Measurements from ENCODE around the gene ZNF407.
"Not testable (repeated sequence)": the region's sequence is repeated elsewhere in the genome, so short reads cannot be mapped to it uniquely, and the experiment has no call there.

The ZNF407 gene

DNA sequence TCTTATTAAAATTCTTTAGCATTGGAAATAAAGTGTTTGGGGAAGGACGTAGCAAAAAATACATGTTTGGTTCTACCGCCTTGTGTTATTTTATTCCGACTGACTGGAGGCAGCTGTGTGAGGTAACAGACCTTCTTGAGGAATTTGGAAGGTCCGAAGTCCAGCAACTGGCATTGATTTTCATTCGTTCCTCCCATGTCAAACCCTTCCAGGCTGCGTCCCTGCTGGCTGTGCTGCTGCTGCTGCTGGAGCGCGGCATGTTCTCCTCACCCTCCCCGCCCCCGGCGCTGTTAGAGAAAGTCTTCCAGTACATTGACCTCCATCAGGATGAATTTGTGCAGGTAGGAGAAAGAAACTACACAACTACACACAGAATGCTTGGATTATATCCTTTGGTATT is 41.5 kb upstream of the ZNF407 start:
- Histone ChIP-seq H3K36me3 (no peaks in the 10 kb centered on the region), H3K4me1 (no peaks in the 10 kb centered on the region), H3K9me3 (no peaks in the 10 kb centered on the region), H3K4me3 (ENCODE audit: low read depth, low read length) (no peak overlapping the region), H3K27me3 (no peaks in the 10 kb centered on the region)
- TF ChIP-seq, protein P1, sequence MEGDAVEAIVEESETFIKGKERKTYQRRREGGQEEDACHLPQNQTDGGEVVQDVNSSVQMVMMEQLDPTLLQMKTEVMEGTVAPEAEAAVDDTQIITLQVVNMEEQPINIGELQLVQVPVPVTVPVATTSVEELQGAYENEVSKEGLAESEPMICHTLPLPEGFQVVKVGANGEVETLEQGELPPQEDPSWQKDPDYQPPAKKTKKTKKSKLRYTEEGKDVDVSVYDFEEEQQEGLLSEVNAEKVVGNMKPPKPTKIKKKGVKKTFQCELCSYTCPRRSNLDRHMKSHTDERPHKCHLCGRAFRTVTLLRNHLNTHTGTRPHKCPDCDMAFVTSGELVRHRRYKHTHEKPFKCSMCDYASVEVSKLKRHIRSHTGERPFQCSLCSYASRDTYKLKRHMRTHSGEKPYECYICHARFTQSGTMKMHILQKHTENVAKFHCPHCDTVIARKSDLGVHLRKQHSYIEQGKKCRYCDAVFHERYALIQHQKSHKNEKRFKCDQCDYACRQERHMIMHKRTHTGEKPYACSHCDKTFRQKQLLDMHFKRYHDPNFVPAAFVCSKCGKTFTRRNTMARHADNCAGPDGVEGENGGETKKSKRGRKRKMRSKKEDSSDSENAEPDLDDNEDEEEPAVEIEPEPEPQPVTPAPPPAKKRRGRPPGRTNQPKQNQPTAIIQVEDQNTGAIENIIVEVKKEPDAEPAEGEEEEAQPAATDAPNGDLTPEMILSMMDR (IDR thresholded peaks at IDR 0.05; ENCODE audit: low read depth, low read length): no peak
- no peak for DNase-seq

DNA sequence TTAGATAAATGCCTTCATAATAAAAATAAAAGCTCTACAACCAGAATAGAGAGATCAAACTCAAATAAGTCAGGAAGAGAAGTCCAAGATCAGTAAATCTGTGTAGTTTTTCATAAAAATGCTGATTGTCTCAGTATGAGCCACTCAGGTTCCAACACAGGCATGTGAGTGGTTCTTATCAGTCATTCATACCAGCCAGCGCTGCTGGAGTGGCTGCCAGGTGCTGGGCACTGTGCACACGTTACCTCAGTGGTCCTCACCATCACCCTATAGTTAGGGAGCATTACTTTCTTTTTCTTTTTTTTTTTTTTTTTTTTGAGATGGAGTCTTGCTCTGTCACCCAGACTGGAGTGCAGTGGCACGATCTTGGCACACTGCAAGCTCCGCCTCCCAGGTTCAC is 39.6 kb upstream of the ZNF407 start:
- H3K36me3 ChIP-seq: no peaks in the 10 kb centered on the region
- no peak for DNase-seq
- TF ChIP-seq, protein P1 (IDR thresholded peaks at IDR 0.05; ENCODE audit: low read depth, low read length): no peak
- no peaks in the 10 kb centered on the region for H3K27me3 ChIP-seq
- no peaks in the 10 kb centered on the region for H3K4me1 ChIP-seq
- H3K4me3 ChIP-seq (ENCODE audit: low read depth, low read length): no peak overlapping the region
- no peaks in the 10 kb centered on the region for H3K9me3 ChIP-seq

DNA sequence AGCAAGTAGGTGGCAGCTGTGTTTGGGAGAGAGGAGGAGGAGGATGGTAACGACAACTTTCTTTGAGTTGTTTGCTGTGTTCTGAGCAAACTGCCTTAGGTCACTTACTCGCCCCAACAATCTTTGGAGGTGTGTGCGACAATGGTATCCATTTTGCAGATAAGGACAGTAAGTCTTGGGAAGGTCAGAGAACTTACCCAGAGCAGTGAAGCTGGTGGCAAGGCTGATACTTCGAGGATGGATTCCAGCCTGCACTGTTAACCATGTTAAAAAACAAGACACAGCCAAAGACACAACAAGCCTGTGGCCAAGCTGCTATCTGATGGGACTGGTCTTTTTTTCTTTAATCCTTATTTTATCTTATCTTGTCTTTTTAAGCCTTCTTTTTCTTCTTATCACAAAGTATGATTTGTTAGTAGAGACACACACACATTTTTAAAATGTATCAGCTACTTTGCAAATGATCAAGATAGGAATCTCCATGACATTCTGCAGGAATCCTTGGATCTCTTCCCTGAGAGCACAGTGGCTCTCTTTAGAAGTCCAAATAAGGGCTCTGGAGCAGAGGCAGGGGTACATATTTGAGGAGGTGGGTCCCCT is 35.4 kb upstream of the ZNF407 start:
- TF ChIP-seq, protein P1 (IDR thresholded peaks at IDR 0.05; ENCODE audit: low read depth, low read length): no peak
- DNase-seq: no peak

DNA sequence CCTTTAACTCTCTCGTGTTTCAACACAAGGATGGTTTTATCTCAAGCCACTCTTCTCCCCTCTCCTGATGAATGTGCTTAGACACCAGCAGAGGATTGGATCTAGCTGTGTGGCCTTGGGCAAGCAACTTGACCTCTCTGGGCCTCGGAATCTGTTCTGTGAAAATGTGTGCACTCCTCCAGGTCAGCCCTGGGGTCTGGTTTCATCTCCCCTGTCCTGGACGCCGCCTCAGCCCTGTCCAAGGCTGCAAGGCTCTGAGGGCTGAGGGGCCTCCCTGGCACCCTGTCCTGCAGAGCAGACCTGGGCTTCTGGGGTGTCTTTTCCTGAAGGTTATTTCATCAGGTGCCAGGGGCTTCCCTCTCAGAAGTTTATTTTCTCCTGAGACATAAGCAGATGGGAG is 34.9 kb upstream of the ZNF407 start:
- DNase-seq: no peak
- TF ChIP-seq, protein P1 (IDR thresholded peaks at IDR 0.05; ENCODE audit: low read depth, low read length): no peak
- H3K36me3 ChIP-seq: no peaks in the 10 kb centered on the region
- H3K27me3 ChIP-seq: no peaks in the 10 kb centered on the region
- no peaks in the 10 kb centered on the region for H3K4me1 ChIP-seq
- no peaks in the 10 kb centered on the region for H3K9me3 ChIP-seq
- H3K4me3 ChIP-seq (ENCODE audit: low read depth, low read length): no peak overlapping the region

More for the DNA sequence above, 35.4 kb upstream of the ZNF407 start:
- Histone ChIP-seq H3K4me3 (ENCODE audit: low read depth, low read length) (no peak overlapping the region), H3K27me3 (no peaks in the 10 kb centered on the region), H3K36me3 (no peaks in the 10 kb centered on the region), H3K4me1 (no peaks in the 10 kb centered on the region), H3K9me3 (no peaks in the 10 kb centered on the region)

DNA sequence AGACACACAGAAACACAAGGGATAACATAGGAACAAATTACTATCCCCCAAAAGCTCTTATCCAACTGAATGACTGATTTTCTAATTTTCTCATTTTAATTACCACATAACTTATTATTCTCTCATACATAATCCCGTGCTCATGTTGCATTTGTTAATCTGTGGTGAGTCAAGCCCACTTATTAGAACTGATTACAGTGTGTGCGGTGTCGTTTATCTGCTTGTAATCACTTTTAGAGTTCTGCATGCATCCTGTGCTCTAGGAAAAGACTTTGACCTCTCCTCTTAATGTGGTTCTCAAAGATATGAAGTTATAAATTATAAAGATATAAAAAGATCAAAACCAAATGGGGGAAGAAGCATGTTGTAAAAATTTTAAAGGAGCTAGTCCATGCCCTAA is 33.7 kb upstream of the ZNF407 start:
- H3K4me3 ChIP-seq (ENCODE audit: low read depth, low read length): no peak overlapping the region
- TF ChIP-seq, protein P1 (IDR thresholded peaks at IDR 0.05; ENCODE audit: low read depth, low read length): no peak
- no peaks in the 10 kb centered on the region for H3K4me1 ChIP-seq
- H3K36me3 ChIP-seq: no peaks in the 10 kb centered on the region
- H3K27me3 ChIP-seq: no peaks in the 10 kb centered on the region
- DNase-seq: no peak
- no peaks in the 10 kb centered on the region for H3K9me3 ChIP-seq

DNA sequence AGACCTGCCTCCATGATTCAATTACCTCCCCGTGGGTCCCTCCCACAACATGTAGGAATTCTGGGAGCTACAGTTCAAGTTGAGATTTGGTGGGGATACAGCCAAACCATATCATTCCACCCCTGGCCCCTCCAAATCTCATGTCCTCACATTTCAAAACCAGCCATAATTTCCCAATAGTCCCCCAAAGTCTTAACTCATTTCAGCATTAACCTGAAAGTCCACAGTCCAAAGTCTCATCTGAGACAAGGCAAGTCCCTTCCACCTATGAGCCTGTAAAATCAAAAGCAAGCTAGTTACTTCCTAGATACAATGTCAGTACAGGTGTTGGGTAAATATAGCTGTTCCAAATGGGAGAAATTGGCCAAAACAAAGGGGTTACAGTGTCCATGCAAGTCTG is 32.5 kb upstream of the ZNF407 start:
- H3K36me3 ChIP-seq; H3K4me1 ChIP-seq; H3K4me3 ChIP-seq (ENCODE audit: low read depth, low read length); H3K27me3 ChIP-seq; H3K9me3 ChIP-seq; DNase-seq: not testable (repeated sequence)

DNA sequence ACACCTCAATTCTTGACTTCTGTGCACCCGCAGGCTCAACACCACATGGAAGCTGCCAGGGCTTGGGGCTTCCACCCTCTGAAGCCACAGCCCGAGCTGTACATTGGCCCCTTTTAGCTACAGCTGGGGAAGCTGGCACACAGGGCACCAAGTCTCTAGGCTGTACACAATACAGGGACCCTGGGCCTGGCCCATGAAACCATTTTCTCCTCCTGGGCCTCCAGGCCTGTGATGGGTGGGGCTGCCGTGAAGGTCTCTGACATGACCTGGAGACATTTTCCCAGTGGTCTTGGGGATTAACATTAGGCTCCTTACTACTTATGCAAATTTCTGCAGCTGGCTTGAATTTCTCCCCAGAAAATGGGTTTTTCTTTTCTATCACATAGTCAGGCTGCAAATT is 31.7 kb upstream of the ZNF407 start:
- not testable (repeated sequence) for H3K9me3 ChIP-seq; H3K36me3 ChIP-seq; DNase-seq; H3K4me1 ChIP-seq; H3K27me3 ChIP-seq; H3K4me3 ChIP-seq (ENCODE audit: low read depth, low read length)

All from BE2C (cell line).